ENCODE data around the gene MLANA. TPM values are rescaled to one million over a fixed set of nuclear protein-coding genes. Genes with fewer than 3 reads are reported as not detected.

The MLANA gene
- total RNA-seq, 1 experiment from 2014 or later: not detected

DNA sequence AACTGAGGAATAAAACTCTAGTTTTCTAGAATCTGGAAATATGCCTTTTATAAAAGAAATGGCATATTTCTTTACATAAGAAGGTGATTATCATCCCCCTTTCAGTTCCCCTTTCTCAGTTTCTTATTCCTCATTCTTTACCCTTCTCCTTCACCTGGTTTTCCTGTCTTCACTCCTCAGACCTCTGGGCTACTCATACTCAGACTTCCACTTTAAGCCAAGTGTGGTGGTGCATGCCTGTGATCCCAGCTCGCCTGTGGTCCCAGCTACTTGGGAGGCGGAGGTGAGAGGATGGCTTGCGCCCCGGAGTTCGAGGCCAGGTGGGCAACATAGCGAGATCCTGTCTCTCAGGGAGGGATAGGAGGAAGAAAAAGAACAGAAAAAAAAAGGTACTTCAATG is 67.6 kb downstream of the MLANA start:
- no peaks in the 10 kb centered on the region for H3K27me3 Mint-ChIP-seq (ENCODE audit: low read depth)
- ChIA-PET CTCF (no interaction called here), POLR2A (no interaction called here)
- no peaks in the 10 kb centered on the region for H3K36me3 Mint-ChIP-seq
- H3K27ac Mint-ChIP-seq: no peak overlapping the region
- peaks cover 4% of the 10 kb centered on the region for H3K4me1 Mint-ChIP-seq
- no peak for ATAC-seq
- TF ChIP-seq SOX15 (CRISPR knock-in tag; IDR thresholded peaks at IDR 0.05): no peak
- TF ChIP-seq OVOL2 (CRISPR knock-in tag; IDR thresholded peaks at IDR 0.05; ENCODE audit: borderline replicate concordance): no peak
- TF ChIP-seq RORB (CRISPR knock-in tag; IDR thresholded peaks at IDR 0.05): no peak
- TF ChIP-seq, protein P1, sequence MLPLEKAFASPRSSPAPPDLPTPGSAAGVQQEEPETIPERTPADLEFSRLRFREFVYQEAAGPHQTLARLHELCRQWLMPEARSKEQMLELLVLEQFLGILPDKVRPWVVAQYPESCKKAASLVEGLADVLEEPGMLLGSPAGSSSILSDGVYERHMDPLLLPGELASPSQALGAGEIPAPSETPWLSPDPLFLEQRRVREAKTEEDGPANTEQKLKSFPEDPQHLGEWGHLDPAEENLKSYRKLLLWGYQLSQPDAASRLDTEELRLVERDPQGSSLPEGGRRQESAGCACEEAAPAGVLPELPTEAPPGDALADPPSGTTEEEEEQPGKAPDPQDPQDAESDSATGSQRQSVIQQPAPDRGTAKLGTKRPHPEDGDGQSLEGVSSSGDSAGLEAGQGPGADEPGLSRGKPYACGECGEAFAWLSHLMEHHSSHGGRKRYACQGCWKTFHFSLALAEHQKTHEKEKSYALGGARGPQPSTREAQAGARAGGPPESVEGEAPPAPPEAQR (CRISPR knock-in tag; IDR thresholded peaks at IDR 0.05): no peak
- TF ChIP-seq ZNF416 (CRISPR knock-in tag; IDR thresholded peaks at IDR 0.05): no peak
- no peak for TF ChIP-seq TCF7 (CRISPR knock-in tag; IDR thresholded peaks at IDR 0.05; ENCODE audit: low read depth)
- TF ChIP-seq ARID4B (CRISPR knock-in tag; IDR thresholded peaks at IDR 0.05; ENCODE audit: borderline replicate concordance): no peak
- TF ChIP-seq CREM (CRISPR knock-in tag; IDR thresholded peaks at IDR 0.05): no peak
- no peak for TF ChIP-seq ZNF512 (CRISPR knock-in tag; IDR thresholded peaks at IDR 0.05; ENCODE audit: borderline replicate concordance)
- no peak for DNase-seq (ENCODE audit: low spot score)
- no peaks in the 10 kb centered on the region for H3K9me3 Mint-ChIP-seq
- H3K4me3 Mint-ChIP-seq: no peak overlapping the region

Other genes with a start within 250 kb of the MLANA start
- 25.4 to 28.8 TPM (median 28.8 TPM) in 3 replicates for gene ERMP1, start 57.8 kb upstream of the MLANA start, total RNA-seq (2021)
- gene RANBP6, start 124.7 kb downstream of the MLANA start, total RNA-seq (2021): 19.7 to 20.1 TPM (median 19.8 TPM) in 3 replicates